RWPE1 (cell line): ENCODE results near the gene GSG1L.

ENCODE experiments used
- CTCF ChIA-PET: fragments of 350-600 bp; sonication (Branson Sonifier 250); formaldehyde crosslinking; extraction: SDS; loops from one replicate; lab custom pipeline; 2021; lab: Yijun Ruan, JAX
- POLR2A ChIA-PET: fragments of 400-600 bp; formaldehyde crosslinking; extraction: SDS; loops from one replicate; lab custom pipeline; 2020; ENCODE audit warnings: antibody characterized with exemption; ENCODE audit not compliant: low non-redundant PET; lab: Yijun Ruan, JAX
- DNase-seq: peaks from one replicate; pipeline ENCODE4 v3.0.0; 2012; ENCODE audit warnings: low spot score
- H3K27ac ChIP-seq: fragments of 450-650 bp; 2 replicates; pipeline ENCODE4 v1.5.1; 2017
- CTCF ChIP-seq: fragments of 450-650 bp; conservative IDR thresholded peaks from 2 replicates; pipeline ENCODE4 v1.5.1; 2017; ENCODE audit warnings: low read depth, mild to moderate bottlenecking

Gene GSG1L

GRCh38 chr16:28061352-28062101 lies 2.0 kb downstream of the GSG1L start:
- POLR2A ChIA-PET: no interaction called here
- CTCF ChIA-PET: interaction anchor here (0.6 to 1.6 kb wide), 3 partner anchors 9 to 89 kb away, joined by 3 to 6 read pairs (median 3); no protein-coding TSS in a partner anchor

DNA sequence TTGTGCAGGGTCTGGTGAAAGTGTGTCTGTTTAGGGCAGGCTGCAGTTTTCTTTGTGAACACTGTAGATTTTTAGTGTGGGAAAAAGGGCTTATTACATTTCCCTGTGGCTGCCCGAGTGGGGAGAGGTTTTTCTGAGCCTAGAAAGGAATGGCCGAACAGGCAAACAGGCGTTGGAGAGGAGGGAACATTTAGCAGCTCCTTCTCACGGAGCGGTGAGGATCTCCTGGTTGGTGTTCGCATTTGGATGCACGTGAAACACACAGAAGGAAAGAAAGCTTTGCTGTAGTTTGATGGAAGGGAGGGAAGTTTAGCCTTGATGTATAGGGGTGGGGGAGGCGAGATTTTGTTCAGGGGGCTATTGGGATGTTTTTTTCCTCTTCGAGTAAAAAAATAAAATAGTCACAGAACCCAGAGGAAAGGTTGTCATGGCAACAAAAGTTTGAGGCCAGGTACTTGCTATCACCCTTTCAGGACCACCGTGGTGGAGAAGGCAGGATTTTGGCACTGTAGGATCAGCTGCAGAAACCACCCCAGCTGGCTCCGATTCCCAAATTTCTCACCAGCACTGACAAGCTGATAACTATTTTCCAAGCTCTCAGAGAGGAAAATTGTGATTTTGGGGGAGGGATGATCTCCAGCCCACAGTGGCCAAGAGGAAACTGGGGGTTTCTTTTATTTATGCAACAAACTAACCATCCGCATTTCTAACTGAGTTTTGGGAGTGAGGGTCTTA lies 3.5 kb downstream of the GSG1L start:
- no peak for DNase-seq
- no peak overlapping the region for H3K27ac ChIP-seq
- ChIA-PET CTCF (interaction anchor here (0.6 to 1.4 kb wide), 2 partner anchors 11 to 210 kb away, joined by 3 to 5 read pairs; no protein-coding TSS in a partner anchor), POLR2A (no interaction called here)
- TF ChIP-seq CTCF: no peak

More at GRCh38 chr16:28061352-28062101, 2.0 kb downstream of the GSG1L start:
- DNase-seq: no peak
- no peak for TF ChIP-seq CTCF
- H3K27ac ChIP-seq: no peak overlapping the region

GRCh38 chr16:28058839-28059589 lies 4.5 kb downstream of the GSG1L start:
- H3K27ac ChIP-seq: no peak overlapping the region
- POLR2A ChIA-PET: no interaction called here
- DNase-seq: no peak
- CTCF ChIA-PET: interaction anchor here (0.7 to 1.4 kb wide), 3 partner anchors 12 to 87 kb away, joined by 3 to 5 read pairs (median 3); no protein-coding TSS in a partner anchor
- no peak for TF ChIP-seq CTCF

DNA sequence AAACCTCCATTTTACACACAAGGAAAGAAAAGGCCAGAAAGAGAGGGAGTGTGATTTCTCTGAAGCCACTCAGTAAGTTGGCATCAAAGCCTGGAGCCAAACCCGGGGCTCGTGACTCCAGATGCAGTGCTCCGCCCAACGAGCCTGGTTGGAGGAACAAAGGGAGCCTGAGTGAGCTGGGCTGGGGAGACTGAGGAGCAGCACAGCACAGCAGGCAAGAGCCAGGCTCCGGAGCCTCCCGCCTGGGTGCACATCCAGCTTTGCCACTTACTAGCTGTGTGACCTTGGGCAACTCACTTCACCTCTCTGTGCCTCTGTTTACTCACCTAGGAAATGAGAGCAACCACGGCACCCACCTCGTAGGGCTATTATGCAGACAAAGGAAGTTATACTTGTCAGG lies 5.6 kb downstream of the GSG1L start:
- no peak for DNase-seq
- ChIA-PET CTCF (no interaction called here), POLR2A (no interaction called here)
- no peak overlapping the region for H3K27ac ChIP-seq
- TF ChIP-seq CTCF: no peak

GRCh38 chr16:28053461-28053860 lies 10.1 kb downstream of the GSG1L start:
- ChIA-PET CTCF (interaction anchor here (0.8 kb wide), 1 partner anchor 273 kb away, joined by 4 read pairs; no protein-coding TSS in a partner anchor), POLR2A (no interaction called here)

More at GRCh38 chr16:28053461-28053860, 10.1 kb downstream of the GSG1L start:
- H3K27ac ChIP-seq: no peak overlapping the region
- TF ChIP-seq CTCF: no peak
- no peak for DNase-seq
